Erythroblast (primary cell): ENCODE results near the gene PDE7B.

Source experiments
- GATA1 ChIP-seq: IDR thresholded peaks from 2 replicates; pipeline ENCODE4 v1.6.1; 2011; ENCODE audit warnings: low read depth, mild to moderate bottlenecking, control low read depth, low read length, moderate library complexity
- POLR2A ChIP-seq: IDR thresholded peaks from 2 replicates; pipeline ENCODE4 v1.6.1; 2011; ENCODE audit warnings: mild to moderate bottlenecking, low read length

- TF ChIP-seq POLR2A: no peak
- TF ChIP-seq GATA1: no peak
Observed at GRCh38 chr6:135921188-135921587, 69.7 kb downstream of the PDE7B start.
